Loucy (cell line): Measurements from ENCODE around the gene LY86.

Source experiments
- H2AFZ ChIP-seq: fragments of 200-600 bp; sonication (generic); 2 replicates; pipeline ENCODE4 v1.6.0; 2016; ENCODE audit warnings: antibody characterized with exemption, mild to moderate bottlenecking, low read length, moderate library complexity
- H3F3A ChIP-seq: fragments of 200-600 bp; 2 replicates; pipeline ENCODE4 v1.6.0; 2016; ENCODE audit warnings: antibody characterized with exemption, low read depth, mild to moderate bottlenecking
- H3K27me3 ChIP-seq: fragments of 200-600 bp; sonication (generic); 2 replicates; pipeline ENCODE4 v1.6.1; 2014; ENCODE audit warnings: low read length, mild to moderate bottlenecking; ENCODE audit not compliant: insufficient read depth, poor library complexity, severe bottlenecking
- H3K36me3 ChIP-seq: fragments of 200-600 bp; sonication (generic); 2 replicates; pipeline ENCODE4 v1.6.1; 2016; ENCODE audit warnings: low read length; ENCODE audit not compliant: insufficient read depth
- H3K4me1 ChIP-seq: fragments of 200-600 bp; sonication (generic); 2 replicates; pipeline ENCODE4 v1.5.1; 2014; ENCODE audit warnings: low read length, mild to moderate bottlenecking; ENCODE audit not compliant: insufficient read depth, poor library complexity, severe bottlenecking
- H3K4me2 ChIP-seq: fragments of 200-600 bp; sonication (generic); 2 replicates; pipeline ENCODE4 v1.6.0; 2014; ENCODE audit warnings: antibody characterized with exemption, low read length, low read depth, mild to moderate bottlenecking; ENCODE audit not compliant: poor library complexity, severe bottlenecking
- H3K4me3 ChIP-seq: fragments of 200-600 bp; sonication (generic); 2 replicates; pipeline ENCODE4 v1.5.1; 2014; ENCODE audit warnings: low read length, mild to moderate bottlenecking, mixed read lengths; ENCODE audit not compliant: poor library complexity, severe bottlenecking
- H3K79me2 ChIP-seq: fragments of 200-600 bp; sonication (generic); 2 replicates; pipeline ENCODE4 v1.6.1; 2014; ENCODE audit warnings: low read length; ENCODE audit not compliant: insufficient read depth
- H3K9ac ChIP-seq: fragments of 200-600 bp; sonication (generic); 2 replicates; pipeline ENCODE4 v1.6.0; 2014; ENCODE audit warnings: mild to moderate bottlenecking, low read depth, low read length, moderate library complexity; ENCODE audit not compliant: poor library complexity, severe bottlenecking
- H3K9me2 ChIP-seq: fragments of 200-600 bp; sonication (generic); replicated peaks from 2 replicates; pipeline ENCODE4 v1.6.1; 2016; ENCODE audit warnings: low read depth, low read length, mixed read lengths
- H3K9me3 ChIP-seq: fragments of 200-600 bp; sonication (generic); 2 replicates; pipeline ENCODE4 v1.6.1; 2014; ENCODE audit warnings: mild to moderate bottlenecking, antibody characterized with exemption, low read length, low read depth; ENCODE audit not compliant: insufficient read depth
- H4K20me1 ChIP-seq: fragments of 200-600 bp; sonication (generic); 2 replicates; pipeline ENCODE4 v1.6.0; 2014; ENCODE audit warnings: antibody characterized with exemption, low read length, mild to moderate bottlenecking; ENCODE audit not compliant: insufficient read depth, poor library complexity, severe bottlenecking
- EZH2phosphoT487 ChIP-seq: fragments of 200-600 bp; IDR thresholded peaks from 2 replicates; pipeline ENCODE4 v1.6.1; 2018; ENCODE audit warnings: antibody characterized with exemption, mild to moderate bottlenecking, moderate library complexity, borderline replicate concordance
- TF ChIP-seq, protein P1 (sequence below): fragments of 200-600 bp; sonication (generic); conservative IDR thresholded peaks from 2 replicates; pipeline ENCODE4 v1.5.1; 2014; ENCODE audit warnings: mild to moderate bottlenecking, antibody characterized with exemption, low read length

LY86 gene

DNA sequence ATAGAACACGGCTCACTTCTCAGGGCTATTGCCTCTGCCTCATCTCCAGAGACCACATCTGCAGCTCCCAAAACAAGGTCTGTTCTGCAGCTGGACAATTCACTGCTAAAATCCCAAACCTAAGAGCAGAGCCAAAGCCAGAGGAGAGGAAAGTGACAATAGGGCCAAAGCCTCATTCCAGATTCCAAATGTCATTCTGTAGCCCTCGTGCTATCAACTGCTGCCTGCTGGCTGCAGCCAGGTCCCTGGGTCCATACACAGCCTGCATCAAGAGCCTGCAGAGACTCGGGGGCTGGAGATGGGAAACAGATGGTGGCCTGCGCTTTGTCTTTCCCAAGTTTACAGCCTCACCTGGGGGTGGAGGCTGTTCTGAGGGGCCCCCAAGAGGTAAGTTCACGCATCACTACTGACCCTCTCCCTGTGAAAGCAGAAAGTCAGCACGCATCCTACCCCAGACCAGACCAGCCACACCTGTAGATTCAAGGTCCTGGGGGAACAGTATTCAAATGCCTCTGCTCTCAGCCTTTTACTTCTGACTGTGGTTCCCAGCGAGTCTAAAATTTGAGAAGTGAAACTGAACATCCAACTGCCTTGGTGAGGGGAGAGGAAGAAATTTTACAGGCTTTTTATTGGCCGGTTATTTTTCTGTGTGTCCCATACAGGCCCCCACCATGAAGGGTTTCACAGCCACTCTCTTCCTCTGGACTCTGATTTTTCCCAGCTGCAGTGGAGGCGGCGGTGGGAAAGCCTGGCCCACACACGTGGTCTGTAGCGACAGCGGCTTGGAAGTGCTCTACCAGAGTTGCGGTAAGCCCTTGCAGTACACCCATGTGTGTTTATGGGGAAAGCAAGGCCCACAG, at the start of gene LY86:
TSS of gene LY86 (plus strand) at position 657 of the 860 bp plus-strand sequence. CDS start at position 672, 15 bp downstream.
- no peak within 1 kb of the TSS for H3K4me2 ChIP-seq
- H2AFZ ChIP-seq: no peak within 1 kb of the TSS

DNA sequence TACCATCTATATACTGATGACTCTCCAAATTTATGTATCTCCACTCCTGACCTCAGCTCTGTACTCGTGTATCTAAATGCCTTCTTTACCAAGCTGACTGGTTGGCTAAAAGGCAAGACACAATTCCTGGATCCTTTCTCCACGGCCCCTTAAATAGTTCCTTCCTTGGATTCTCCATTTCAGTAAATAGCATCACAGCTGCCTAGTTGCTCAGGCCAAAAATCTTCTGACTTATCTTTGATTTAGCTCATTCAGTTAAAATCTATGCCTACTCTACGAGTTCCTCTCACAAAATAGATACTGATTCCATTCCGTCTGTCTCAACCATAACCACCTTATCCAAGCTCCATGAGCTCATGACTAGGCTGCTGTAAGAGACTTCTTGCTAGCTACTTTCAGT, 49.5 kb upstream of the LY86 start:
- Histone ChIP-seq H3K4me2 (no peak overlapping the region), H3K9me3 (no peaks in the 10 kb centered on the region), H3K36me3 (no peaks in the 10 kb centered on the region), H3K27me3 (peaks cover 17% of the 10 kb centered on the region), H4K20me1 (no peaks in the 10 kb centered on the region), H3K4me1 (no peaks in the 10 kb centered on the region), H3K79me2 (no peaks in the 10 kb centered on the region), H3K4me3 (no peak overlapping the region), H3K9me2 (no peaks in the 10 kb centered on the region), H2AFZ (no peak overlapping the region), H3F3A (no peaks in the 10 kb centered on the region), H3K9ac (no peak overlapping the region)
- TF ChIP-seq, protein P1, sequence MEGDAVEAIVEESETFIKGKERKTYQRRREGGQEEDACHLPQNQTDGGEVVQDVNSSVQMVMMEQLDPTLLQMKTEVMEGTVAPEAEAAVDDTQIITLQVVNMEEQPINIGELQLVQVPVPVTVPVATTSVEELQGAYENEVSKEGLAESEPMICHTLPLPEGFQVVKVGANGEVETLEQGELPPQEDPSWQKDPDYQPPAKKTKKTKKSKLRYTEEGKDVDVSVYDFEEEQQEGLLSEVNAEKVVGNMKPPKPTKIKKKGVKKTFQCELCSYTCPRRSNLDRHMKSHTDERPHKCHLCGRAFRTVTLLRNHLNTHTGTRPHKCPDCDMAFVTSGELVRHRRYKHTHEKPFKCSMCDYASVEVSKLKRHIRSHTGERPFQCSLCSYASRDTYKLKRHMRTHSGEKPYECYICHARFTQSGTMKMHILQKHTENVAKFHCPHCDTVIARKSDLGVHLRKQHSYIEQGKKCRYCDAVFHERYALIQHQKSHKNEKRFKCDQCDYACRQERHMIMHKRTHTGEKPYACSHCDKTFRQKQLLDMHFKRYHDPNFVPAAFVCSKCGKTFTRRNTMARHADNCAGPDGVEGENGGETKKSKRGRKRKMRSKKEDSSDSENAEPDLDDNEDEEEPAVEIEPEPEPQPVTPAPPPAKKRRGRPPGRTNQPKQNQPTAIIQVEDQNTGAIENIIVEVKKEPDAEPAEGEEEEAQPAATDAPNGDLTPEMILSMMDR: no peak
- TF ChIP-seq EZH2phosphoT487: no peak

More for the DNA sequence above, at the start of gene LY86:
- TF ChIP-seq, protein P1: no peak
- no peak for TF ChIP-seq EZH2phosphoT487
- Histone ChIP-seq H3K27me3 (peaks cover 20% of the 10 kb centered on the region), H3K4me3 (no peak within 1 kb of the TSS), H3K9me3 (no peaks in the 10 kb centered on the region), H3K36me3 (no peaks in the 10 kb centered on the region), H3F3A (no peaks in the 10 kb centered on the region), H3K9ac (no peak within 1 kb of the TSS), H3K9me2 (no peaks in the 10 kb centered on the region), H3K4me1 (peaks cover 16% of the 10 kb centered on the region), H4K20me1 (no peaks in the 10 kb centered on the region), H3K79me2 (no peaks in the 10 kb centered on the region)

DNA sequence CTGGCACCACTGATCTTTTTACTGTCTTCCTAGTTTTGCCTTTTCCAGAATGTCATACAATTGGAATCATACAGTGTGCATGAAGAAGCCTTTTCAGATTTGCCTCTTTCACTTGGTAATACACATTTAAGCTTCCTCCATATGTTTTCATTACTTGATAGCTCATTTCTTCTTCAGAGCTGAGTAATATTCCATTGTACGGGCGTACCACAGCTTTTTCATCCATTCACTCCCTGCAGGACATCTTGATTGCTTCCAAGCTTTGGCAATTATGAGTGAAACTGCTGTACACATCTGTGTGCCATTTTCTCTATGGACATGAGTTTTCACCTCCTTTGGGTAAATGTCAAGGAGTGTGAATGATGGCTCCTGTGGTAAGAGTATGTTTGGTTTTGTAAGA, 46.2 kb upstream of the LY86 start:
- no peaks in the 10 kb centered on the region for H3K9me2 ChIP-seq
- no peaks in the 10 kb centered on the region for H3F3A ChIP-seq
- no peak overlapping the region for H3K4me3 ChIP-seq
- no peaks in the 10 kb centered on the region for H4K20me1 ChIP-seq
- H2AFZ ChIP-seq: no peak overlapping the region
- no peak overlapping the region for H3K4me2 ChIP-seq
- H3K79me2 ChIP-seq: no peaks in the 10 kb centered on the region
- no peak overlapping the region for H3K9ac ChIP-seq
- H3K27me3 ChIP-seq: peaks cover 17% of the 10 kb centered on the region
- H3K36me3 ChIP-seq: no peaks in the 10 kb centered on the region
- TF ChIP-seq, protein P1: no peak
- TF ChIP-seq EZH2phosphoT487: no peak
- no peaks in the 10 kb centered on the region for H3K4me1 ChIP-seq
- H3K9me3 ChIP-seq: no peaks in the 10 kb centered on the region
